Hematopoietic multipotent progenitor cell (in vitro differentiated cells): ENCODE measurements around the gene DBH. TPM values are rescaled to one million over a fixed set of nuclear protein-coding genes. Genes with fewer than 3 reads are reported as not detected.

ENCODE experiments used
- DNase-seq, 3 donors: peaks; one replicate each; pipeline ENCODE4 v3.0.0-alpha.2; 2011 to 2015; ENCODE audit warnings: low read depth in 2 of 3, low spot score in 2 of 3
- total RNA-seq: library from RNA; depleted of rRNA; stranded (reverse); fragments of >200 nt; gene quantifications from one replicate; pipeline ENCODE4 v1.2.3, GENCODE V29; 2012

The DBH gene
- total RNA-seq, 1 donor: not detected

DNA sequence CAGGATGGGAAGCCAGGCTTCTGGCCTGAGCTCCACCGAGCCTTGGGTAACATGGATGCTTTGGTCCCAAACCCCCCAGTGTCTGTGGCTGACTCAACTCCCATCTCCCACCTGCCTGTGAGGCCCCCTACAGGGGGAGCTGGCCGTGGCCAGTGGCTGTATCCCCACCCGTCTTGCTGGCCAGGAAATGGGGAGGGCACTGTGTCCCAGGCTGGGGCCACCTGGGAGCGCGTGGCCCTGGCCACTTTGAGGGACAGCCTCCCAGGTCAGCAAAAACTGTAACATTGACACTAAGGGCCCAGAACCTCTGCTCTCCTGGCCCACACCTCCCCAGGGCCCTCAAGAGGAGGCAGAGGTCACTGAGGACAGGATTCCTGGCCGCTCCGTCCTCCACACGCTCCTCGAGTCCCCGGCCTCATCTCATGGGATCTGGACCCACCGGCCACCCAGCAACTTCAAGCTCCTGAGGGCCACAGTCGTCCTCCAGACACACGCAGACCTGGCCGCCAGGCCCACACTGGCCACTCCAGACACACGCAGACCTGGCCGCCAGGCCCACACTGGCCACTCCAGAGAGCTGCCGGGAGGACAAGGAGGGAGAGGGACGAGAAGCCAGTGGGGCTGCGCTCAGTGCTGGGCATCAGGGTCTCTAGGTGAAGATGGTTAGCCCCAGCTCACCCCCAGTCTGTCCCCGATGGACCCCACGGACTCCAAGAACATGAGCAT is 44.2 kb downstream of the DBH start:
- DNase-seq: no peak

DNA sequence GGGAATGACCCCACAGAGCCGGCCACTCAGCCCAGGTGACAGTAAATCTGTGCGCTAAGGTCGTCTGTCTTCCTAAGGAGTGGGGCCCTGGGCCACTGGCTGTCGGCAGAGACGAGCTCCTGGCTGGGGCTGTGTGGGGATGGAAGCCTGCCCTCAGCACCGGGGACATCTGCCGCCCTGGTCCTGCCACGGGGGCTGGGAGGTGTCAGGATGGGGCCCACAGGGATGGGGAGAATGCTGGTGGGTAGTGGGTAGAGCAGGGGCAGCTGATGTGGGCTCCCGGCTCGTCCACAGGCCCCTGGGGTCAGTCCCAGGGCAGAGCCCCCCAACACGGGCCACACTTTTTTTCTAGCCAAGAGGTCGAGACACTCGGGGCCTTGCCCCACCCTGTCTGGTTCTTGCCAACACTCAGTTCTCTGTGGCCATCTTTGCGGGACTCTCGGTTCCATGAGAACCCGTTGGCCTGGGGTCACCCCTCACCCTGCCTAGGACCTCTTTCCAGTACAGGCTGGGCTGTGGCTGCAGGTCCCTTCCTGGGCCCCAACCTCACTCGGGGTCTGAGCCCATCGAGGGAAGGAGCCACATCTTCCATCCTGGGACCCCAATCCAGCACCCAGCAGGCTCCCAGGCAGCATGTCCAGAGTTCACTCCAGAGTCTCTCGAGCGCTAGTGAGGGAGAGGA is 45.0 kb downstream of the DBH start:
- DNase-seq: no peak

DNA sequence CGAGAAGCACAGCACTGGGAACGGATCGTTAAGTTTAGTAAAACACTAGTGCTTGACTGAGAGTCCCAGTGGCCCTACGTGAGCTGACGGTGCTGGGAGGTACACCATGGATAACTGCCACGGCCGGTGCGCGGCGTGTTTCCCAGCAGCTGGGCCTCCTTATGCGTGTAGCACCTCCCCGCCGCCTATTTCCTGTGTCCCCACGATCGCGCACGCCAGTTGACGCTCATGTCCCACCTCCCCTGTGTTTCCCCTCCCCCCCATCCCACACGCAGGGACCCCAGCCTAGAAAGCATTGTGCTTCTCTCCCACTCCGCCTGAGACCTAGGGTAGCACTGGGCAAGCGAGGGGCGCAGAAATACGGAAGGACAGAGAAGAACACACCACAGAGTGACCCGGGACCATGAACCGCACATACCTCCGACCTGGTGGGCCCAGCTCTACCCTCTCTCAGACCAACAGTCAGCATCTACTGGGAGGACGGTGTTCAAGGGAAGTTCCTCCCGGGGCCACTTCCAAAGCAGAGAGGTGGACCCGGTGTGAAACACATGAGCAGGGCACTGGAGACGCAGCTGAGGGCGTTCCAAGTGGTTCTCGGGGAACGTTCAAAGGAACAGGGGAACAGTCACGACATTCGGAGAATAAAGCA is 45.6 kb downstream of the DBH start:
- no peak for DNase-seq

DNA sequence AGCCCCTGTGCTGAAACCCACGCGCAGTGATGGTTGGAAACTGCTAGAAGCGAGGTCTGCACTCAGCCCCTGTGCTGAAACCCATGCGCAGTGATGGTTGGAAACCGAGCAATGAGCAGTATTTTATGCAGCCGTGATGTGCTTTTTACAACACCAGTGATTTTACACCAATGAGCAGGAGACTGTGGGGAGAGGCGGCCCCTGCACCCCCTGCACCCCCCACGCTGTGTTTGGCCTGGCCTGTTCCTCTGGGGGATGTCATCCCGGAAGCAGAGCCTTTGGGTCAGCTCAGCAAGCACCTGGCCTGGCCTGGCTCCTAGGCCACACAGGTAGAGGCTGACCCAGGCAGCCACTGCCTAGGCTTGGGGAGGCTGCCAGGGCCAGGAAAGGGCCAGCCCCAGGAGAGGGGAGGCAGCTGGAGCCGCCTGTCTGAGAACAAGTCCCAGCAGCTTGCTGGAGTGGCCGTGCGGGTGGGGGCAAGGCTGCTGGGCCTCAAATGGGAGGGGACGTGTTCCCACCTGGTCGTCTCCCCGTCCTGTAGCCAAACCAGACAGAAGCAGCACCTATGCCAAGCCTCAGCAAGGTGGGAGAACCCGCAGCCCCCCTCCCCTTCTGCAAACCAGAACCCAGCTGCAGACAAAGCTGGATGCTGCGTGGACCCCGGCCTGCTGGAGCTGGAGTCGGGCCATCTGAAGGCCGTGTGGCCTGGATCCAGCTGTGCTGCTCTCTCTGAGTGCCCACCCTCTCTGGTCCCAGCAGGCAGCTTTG is 46.8 kb downstream of the DBH start:
- no peak for DNase-seq

DNA sequence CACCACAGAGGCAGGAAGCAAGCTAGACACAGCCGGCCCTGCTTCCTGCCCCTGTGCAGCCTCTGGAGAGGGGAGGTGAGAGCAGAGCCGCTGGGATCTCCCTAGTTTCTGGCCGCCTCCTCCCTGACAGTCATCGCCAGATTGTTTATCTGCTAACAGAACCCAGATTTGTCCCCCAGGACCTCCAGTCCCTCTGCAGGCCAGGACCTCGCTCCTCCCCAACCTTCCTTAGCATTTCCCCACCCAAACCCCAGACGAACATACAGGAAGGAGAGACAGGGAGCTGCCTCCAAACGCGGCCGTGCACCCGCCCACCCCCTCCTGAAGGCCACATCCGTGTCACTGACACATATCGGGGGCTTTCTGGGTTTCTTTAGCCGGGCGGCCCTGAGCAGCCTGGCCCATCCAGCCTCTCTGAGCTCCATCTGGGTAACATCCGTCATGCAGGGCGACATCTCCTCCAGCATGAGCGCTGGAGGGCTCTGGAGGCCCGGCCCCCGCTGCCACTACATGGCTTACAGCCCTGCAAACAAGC is 47.5 kb downstream of the DBH start:
- peak in 1 of 3 donors; percentile 69 for DNase-seq

DNA sequence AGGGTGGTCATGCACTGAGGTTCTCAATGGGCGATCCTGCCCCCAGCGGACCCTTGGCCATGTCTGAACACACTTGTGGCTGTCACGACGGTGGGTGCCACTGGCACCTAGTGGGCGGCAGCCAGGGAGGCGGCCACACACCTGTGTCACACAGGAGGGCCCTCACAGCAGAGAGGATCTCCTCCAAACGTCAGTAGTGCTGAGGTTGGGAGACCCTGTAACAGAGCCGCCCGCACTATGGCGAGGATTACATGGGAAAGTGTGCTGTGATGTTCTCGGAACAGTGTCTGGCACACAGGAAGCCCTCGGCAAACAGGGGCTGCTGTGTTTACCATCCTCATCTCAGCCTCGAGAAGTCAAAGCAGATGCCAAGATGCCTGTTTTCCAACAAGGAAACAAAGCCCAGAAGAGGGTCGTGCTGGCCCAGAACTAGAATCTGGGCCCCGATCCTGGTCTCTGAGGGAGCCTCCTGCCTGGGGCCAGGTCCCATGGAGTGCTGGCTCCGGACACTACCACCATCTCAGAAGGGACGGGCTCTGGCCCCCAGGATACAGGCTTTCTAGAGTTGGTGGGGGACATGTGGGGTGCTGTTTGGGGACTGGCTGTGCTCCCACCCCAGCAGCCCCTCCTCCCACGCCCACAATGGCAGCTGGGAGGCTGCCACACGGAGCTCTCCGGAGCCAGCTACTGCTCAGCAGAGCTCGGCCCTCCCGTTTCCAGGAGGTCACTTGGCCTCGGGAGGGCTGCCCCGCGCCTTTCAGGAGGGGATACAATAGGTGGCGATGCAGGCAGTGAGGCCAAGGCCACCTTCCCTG is 48.2 kb downstream of the DBH start:
- no peak for DNase-seq

DNA sequence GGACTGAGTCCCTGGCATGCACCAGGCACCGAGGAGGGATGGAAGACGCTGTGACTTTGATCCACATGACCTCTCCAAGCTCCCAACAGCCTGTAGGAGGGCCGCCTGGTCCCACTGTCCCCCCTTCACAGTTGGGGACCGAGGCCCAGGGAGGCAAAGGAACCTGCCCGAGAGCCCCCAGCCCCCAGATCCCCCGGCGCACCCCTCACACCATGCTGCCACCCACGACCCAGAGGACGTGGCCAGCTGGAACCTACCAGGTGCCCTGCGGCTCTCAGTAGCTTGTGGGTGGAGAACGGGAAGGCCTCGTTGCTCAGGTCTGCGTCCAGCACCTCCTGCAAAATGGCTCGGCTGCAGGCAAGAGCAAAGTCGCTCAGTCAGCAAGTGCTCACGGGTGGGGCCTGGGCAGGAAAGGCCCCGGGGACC is 48.8 kb downstream of the DBH start:
- no peak for DNase-seq

DNA sequence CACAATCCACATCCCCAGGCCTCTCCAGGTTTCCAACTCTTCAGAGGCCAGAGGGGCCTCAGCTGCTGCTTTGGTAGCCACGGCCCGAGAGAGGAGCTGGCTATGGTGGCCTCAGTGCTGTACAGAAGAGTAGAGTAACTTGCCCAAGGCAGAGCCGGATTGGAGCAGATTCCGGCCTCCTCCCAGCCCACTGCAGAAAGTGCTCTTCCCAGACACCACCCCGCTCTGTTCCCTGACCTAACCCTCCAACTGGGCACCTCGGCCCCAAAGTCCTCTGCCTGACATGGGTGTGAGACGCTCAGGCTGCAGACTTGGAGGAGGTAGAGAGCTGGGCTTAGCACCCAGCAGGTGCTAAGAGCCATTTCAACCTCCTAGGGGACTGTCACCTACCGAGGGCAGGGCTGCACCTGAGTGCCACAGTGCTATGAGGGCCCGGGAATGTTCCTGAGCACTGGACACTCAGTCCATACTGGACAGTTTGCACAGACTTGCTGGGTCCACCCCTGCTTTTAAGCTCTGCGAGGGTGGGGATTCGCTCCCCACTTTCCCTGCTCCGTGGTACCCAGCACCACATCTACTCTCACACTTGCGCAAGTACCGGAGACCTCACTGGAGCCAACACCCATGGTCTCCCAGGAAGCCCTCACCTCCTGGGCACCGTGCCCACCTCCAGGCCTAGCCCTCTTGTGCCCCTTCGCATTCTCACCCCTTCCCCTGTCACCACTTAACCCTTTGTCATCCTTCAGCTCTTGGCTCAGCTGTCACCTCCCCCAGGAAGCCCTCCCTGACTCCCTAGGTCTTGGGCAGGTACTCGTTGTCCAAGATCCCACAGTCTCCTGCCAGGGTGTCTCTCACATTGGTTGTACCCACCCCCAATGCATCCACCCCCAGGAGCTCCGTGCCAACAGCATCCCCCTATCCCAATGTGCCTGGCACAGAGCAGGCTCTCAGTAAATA is 49.8 kb downstream of the DBH start:
- no peak for DNase-seq

DNA sequence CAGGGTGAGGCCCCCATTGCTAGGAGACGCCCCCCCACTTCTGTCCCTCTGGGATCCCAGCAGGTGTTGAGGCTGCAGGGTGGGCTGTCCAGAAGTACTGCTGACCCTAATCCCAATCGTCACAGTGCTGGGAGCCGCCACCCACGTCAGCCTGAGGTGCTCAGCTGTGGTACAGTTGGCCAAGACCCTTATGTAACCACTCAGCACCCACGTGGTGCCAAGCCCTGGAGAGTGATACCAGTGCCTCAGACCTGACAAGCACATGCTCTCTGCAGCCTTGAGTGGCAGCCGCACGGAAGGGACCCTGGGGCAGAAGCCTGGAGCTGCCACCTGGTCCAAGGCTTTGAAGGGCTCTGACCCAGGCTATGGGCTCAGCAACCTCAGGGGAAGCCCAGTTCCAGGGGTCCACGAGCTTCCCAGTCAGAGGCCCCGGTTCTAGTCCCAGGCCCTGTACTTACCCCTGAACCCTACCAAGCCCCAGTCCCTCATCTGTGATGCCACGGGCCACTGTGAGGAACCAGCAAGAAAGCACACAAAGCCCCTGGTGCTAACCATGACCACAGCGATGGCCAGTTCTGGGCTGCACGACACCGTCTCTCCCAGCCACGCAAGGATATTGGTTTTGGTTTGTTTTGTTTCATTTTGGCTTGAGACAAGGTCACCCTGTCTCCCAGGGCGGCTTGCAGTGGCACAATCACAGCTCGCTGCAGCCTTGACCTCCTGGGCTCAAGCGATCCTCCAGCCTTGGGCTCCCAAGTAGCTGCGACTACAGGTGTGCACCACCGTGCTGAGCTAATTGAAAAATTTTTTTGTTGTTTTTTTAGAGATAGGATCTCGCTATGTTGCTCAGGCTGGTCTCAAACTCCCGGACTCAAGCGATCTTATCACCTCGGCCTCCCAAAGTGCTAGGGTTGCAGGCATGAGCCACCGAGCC is 50.7 kb downstream of the DBH start:
- DNase-seq: no peak

DNA sequence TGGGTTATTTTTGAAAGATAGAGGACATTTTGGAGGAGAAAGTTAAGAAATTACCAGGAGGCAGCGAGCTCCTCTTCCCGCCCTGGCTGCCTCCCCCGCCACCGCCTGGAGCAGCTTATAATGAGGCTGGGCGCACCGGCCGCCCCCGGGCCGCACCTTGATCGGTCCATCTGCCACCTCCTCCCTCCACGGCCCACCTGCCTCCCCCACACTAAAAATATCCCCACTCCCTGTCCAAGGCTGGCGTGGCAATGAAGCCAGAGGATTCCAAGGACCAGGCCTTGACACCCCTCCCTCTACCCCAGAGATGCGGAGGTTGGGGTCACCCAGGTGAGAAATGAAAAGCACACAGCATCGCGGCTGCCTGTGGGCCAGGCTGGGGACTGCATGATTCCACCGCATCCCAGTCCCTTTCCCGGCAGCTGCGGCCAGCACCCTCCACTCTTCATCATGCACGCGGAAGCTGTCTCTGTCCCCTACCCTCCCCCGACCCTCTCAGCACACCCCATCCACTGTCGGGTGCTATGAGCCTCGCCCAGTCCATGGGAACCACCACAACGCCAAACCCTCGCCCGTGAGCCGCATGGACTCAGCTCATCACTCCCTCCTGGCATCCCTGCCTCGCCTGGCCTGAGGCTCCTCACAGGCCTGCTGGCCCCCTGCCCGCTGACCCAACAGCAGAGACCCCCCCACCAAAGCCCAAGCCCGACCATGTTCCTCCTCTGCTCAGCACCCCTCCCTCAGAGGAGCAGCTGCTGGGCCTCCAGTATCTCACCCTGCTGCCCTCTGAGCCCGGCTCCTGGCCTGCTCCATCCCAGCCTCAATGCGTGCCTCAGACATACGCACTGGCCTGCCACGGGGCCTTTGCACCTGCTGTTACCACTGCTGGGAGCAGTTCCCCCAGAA is 51.9 kb downstream of the DBH start:
- DNase-seq: no peak

DNA sequence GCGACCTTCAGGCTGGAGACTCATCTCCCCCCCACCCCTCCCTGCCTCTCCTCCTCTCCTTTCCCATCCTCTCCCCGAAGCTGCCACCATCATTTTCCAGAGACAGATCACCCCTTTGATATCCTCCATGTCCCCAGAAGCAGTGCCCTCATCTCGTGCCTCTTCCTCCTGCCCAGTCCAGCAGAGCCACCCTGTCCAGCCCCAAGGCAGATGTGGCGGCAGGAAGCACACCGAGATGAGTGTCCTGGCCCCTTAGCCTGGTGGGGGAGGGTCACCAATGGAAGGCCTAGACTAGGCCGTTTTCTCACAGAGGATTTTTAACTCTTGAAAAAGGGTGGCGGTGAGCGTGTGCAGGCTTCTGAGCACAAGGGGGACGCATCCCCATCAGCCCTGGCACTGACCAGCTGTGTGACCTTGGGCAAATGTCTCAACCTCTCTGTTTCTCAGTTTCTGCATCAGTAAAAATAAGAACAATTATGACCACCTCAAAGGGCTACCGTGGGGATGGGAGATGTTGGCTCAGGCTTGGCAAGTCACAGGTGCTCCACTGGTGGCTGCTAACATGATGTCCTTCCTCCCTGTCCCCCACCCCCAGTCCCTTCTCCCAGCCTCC is 53.1 kb downstream of the DBH start:
- DNase-seq: no peak

DNA sequence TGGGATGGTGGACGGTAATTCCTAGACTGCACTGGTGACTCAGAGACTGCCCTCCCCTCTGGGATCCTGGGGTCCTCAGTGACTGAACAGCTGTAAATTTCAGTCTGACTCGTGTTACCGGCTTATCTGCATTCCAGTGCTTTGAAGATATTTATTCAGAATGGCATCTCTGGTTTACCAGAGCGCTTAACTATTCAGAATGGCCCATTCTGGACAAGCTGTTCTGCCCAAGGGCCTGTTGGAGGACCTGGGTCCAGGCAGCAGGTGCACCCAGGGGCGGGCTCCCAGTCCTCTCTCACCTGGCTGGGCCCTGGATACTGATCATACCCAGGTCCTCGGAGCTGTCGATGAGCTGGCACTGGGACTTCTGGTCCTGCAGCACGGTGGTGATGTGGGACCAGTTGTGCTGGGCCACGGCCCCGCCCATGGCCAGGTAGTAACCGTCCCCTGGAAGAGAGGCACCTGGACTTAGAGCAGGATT is 54.0 kb downstream of the DBH start:
- no peak for DNase-seq

DNA sequence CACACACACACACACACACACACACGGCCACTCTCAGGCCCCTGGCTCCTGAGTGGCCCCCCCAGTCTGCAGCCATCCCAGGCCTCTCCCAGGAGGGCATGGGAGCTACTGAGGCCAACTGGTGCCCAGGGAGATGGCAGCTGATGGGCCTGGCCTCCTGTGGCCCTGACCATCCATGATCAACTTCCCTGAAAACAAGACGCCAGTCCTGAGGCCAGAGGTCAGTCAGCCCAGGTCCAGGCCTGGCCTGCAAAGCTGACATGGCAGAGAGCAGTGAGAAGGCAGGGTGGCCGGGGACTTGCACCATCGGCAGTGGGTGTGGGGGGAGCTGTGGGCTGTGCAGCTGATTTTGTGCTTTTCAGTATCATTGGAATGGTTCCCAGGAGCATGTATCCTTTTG is 55.0 kb downstream of the DBH start:
- no peak for DNase-seq

DNA sequence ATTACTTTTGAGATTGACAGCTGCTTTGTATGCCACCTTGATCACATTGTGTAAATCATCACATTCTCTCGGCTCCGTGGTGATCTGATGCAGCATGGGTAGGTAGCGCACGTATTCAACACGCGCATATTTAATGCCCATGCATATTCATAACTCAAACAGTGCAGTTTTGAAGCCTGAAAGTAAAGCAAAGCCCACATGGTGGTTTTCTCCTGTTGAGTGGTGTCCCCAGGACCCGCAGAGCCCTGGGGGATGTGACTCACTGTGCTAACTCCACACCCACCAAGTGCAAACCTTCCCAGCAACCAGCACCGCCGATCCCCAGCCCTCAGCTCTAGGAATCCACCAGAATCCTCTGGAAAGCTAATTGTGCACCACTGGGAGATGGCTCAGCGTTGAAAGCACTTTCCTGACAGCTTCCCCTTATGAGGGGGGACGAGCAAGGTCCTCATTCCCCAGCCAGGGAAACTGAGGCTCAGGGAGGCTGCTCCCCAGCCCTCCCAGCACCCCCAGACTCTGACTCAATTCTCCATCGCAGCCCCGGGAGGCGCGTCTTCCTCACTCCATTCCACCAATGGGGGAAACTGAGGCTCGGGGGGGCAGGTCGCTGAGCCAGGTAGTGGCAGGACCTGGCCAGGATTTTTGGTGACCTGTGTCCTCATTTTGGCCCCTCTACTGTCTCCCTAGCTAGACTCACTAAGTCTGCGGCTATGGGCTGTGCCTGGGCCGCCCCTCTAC is 55.6 kb downstream of the DBH start:
- DNase-seq: no peak

DNA sequence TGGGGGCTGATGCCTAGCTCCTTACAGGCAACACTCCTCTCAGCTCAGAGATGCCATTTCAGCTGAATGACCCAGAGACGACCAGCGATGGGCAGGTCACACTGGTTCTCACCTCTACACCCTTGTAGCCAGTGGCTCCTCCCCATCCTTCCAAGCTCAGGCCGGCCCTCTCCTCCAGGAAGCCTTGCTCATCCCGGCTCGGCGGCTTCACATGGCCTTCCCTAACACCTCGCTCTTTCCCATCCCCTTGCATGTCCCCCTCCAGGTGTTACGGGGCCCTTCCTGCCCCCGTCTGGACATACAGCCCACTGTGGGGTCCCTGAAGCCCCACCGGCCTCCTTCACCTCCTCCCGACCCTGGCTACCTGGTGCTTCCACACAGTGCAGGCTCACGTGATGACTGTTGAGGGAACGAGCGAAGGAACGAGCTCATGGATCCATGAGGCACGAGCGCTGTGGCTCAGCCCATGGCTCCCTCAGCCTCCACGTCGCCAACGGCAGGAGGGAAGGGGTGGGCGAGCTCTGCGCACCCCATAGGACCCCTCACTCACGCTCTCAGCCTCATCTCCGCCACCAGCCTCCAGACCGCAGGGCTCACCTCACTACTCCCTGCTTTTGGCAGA is 56.3 kb downstream of the DBH start:
- DNase-seq: no peak
